CD8-positive, alpha-beta memory T cell (primary cell): ENCODE data around the gene LRRC2. TPM values are rescaled to one million over a fixed set of nuclear protein-coding genes. Genes with fewer than 3 reads are reported as not detected.
"Not testable (repeated sequence)": the region's sequence is repeated elsewhere in the genome, so short reads cannot be mapped to it uniquely, and the experiment has no call there.

Experiments used
- CTCF ChIA-PET: fragments of 350-600 bp; sonication (Branson Sonifier 250); formaldehyde crosslinking; loops from one replicate; lab custom pipeline; 2021; ENCODE audit warnings: antibody characterized with exemption; lab: Charles Lee
- POLR2A ChIA-PET: fragments of 350-600 bp; sonication (Branson Sonifier 250); formaldehyde crosslinking; loops from one replicate; lab custom pipeline; 2021; ENCODE audit warnings: antibody characterized with exemption; lab: Charles Lee
- DNase-seq, 5 donors: peaks; one replicate each; pipeline versions ENCODE4 v3.0.0 to v3.0.0-alpha.2; 2020 to 2022; ENCODE audit warnings: mixed read lengths in 1 of 5
- H3K27ac ChIP-seq: one replicate; pipeline ENCODE4 v1.7.0; 2013; ENCODE audit warnings: low read depth, mild to moderate bottlenecking, low read length, moderate library complexity
- H3K27me3 ChIP-seq: 2 replicates; pipeline ENCODE4 v1.7.0; 2013; ENCODE audit warnings: low read length, mild to moderate bottlenecking; ENCODE audit not compliant: insufficient read depth, poor library complexity, severe bottlenecking
- H3K36me3 ChIP-seq: 2 replicates; pipeline ENCODE4 v1.7.0; 2013; ENCODE audit warnings: mild to moderate bottlenecking, low read length, moderate library complexity; ENCODE audit not compliant: insufficient read depth
- H3K4me1 ChIP-seq: 2 replicates; pipeline ENCODE4 v1.7.0; 2013; ENCODE audit warnings: mild to moderate bottlenecking, low read length, moderate library complexity; ENCODE audit not compliant: insufficient read depth
- H3K4me3 ChIP-seq: 2 replicates; pipeline ENCODE4 v1.7.0; 2013; ENCODE audit warnings: mild to moderate bottlenecking, low read length
- H3K9me3 ChIP-seq: 2 replicates; pipeline ENCODE4 v1.7.0; 2013; ENCODE audit warnings: mild to moderate bottlenecking, low read length
- H3K27ac Mint-ChIP-seq, 8 donors: one replicate each; pipeline ENCODE4 v1.8.0; 2020 to 2021; ENCODE audit warnings: mixed read lengths in 8 of 8, mild to moderate bottlenecking in 6 of 8, inconsistent platforms in 3 of 8, moderate library complexity in 3 of 8
- H3K27me3 Mint-ChIP-seq, 2 donors: one replicate each; pipeline ENCODE4 v1.8.0; 2020 to 2021; ENCODE audit warnings: mixed read lengths in 2 of 2, mild to moderate bottlenecking in 1 of 2, moderate library complexity in 1 of 2
- H3K36me3 Mint-ChIP-seq, 3 donors: one replicate each; pipeline ENCODE4 v1.8.0; 2020 to 2021; ENCODE audit warnings: mixed read lengths in 3 of 3, inconsistent platforms in 1 of 3, mild to moderate bottlenecking in 1 of 3
- H3K4me1 Mint-ChIP-seq, 3 donors: one replicate each; pipeline ENCODE4 v1.8.0; 2020 to 2021; ENCODE audit warnings: mixed read lengths in 3 of 3, inconsistent platforms in 1 of 3, mild to moderate bottlenecking in 1 of 3
- H3K4me3 Mint-ChIP-seq, 7 donors: one replicate each; pipeline ENCODE4 v1.8.0; 2020 to 2021; ENCODE audit warnings: mixed read lengths in 7 of 7, mild to moderate bottlenecking in 6 of 7, moderate library complexity in 4 of 7, inconsistent platforms in 2 of 7
- H3K9me3 Mint-ChIP-seq, 5 donors: one replicate each; pipeline ENCODE4 v1.8.0; 2020 to 2022; ENCODE audit warnings: mixed read lengths in 5 of 5, mild to moderate bottlenecking in 3 of 5, moderate library complexity in 2 of 5, inconsistent platforms in 1 of 5
- polyA plus RNA-seq: library from polyadenylated mRNA; unstranded; fragments of 300-500 nt; fragmentation: Illumina TruSeq; gene quantifications from one replicate; pipeline ENCODE4 v1.2.3, GENCODE V29; 2021
- total RNA-seq, 2 experiments: library from RNA; stranded (reverse); gene quantifications; one replicate each; pipeline ENCODE4 v1.2.3, GENCODE V29; 2021

LRRC2 gene
- total and polyA plus RNA-seq, 3 experiments from 2014 or later: 0.04 TPM; not detected in 1

DNA sequence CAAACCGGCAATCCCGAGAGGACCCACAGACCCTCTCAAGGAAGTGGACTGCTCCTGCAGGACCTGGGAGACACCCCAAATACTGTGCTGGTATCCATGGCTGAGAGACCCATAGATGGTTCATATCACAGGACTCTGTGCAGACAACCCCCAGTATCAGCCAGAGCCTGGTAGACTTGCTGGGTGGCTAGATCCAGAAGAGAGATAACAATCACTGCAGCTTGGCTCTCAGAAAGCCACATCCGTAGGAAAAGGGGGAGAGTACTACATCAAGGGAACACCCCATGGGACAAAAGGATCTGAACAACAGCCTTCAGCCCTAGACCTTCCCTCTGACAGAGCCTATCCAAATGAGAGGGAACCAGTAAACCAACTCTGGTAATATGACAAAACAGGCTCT, 21.2 kb upstream of the LRRC2 start:
- CTCF ChIA-PET: interaction anchor here (1.3 kb wide), 1 partner anchor 11 kb away, joined by 3 read pairs; no protein-coding TSS in a partner anchor
- H3K36me3 Mint-ChIP-seq, H3K9me3 ChIP-seq, H3K4me3 Mint-ChIP-seq, H3K4me1 Mint-ChIP-seq, H3K36me3 ChIP-seq, H3K27me3 ChIP-seq, POLR2A ChIA-PET, H3K27ac ChIP-seq, DNase-seq, H3K27ac Mint-ChIP-seq, H3K9me3 Mint-ChIP-seq, H3K4me3 ChIP-seq, H3K4me1 ChIP-seq: not testable (repeated sequence)
- H3K27me3 Mint-ChIP-seq: peaks cover 8 to 29% of the 10 kb centered on the region in 2 donors

DNA sequence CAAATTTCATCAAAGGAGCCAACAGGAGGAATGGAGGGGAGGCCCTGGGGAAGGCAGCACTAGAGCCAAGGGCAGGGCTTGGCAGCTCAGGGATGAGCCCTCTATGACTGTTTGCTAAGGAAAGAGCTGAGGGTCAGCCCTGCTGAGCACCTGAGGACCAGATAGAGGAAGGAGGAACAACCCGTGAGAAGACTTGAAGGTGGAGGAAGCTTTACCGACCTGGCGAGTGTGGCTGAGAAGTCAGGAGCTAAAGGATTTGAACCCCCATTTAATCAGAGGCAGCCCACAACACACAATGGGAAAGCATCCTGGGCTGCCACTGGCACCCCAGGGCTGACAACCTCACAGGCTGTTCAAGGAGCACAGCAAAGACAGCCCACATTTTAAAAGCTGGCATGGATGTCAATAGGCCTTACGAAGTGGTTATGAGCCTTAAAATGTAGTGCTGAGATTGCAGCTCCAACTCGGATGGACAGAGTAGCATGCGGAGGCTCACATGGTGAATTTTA, 20.7 kb upstream of the LRRC2 start:
- no peak overlapping the region for H3K27ac Mint-ChIP-seq
- Histone ChIP-seq H3K4me3 (no peak overlapping the region), H3K27ac (no peak overlapping the region), H3K36me3 (no peaks in the 10 kb centered on the region), H3K27me3 (no peaks in the 10 kb centered on the region), H3K4me1 (no peaks in the 10 kb centered on the region), H3K9me3 (no peaks in the 10 kb centered on the region)
- no peak for DNase-seq
- H3K4me1 Mint-ChIP-seq: no peaks in the 10 kb centered on the region
- POLR2A ChIA-PET: no interaction called here
- H3K36me3 Mint-ChIP-seq: peaks cover 0 to 5% (median 1%) of the 10 kb centered on the region in 3 donors
- no peak overlapping the region for H3K4me3 Mint-ChIP-seq
- H3K9me3 Mint-ChIP-seq: no peaks in the 10 kb centered on the region
- CTCF ChIA-PET: interaction anchor here (1.1 to 1.3 kb wide), 2 partner anchors 12 to 28 kb away, joined by 3 read pairs; no protein-coding TSS in a partner anchor
- H3K27me3 Mint-ChIP-seq: peaks cover 8 to 28% of the 10 kb centered on the region in 2 donors

DNA sequence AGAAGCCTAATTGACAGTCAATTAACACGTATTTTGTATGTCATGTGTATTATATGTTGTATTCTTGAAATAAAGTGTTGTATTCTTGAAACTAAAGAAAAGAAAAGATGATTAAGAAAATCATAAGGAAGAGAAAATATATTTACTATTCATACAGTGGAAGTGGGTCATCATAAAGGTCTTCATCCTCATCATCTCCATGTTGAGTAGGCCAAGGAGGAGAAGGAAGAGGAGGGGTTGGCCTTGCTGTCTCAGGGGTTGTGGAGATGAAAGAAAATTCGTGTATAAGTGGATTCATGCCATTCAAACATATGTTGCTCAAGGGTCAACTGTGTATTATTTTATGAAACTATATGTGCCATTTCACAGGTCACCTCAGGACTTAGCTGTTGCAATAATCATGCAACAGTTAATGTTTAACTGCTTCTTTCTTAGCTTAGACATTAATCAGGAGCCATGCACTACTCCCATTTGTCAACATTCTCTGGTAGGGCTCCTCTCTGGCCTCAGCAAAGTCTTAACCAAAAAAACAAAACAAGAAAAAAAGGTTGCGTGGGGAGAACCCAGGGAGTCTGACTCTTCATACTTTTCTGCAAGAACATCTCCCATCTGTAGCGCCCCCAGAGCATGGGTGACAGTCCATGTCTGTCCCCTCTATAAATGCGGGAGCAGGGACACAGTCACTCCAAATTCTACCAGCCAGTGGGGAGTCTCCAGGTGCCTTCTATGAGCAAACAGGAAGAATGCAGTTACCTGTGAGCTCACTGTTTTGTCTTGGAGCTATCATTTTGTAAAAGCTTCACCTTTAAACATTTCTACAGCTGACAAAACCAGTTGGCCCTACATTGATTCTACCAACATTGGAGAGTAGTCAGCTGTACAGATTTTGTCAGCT, 19.9 kb upstream of the LRRC2 start:
- peaks cover 0 to 1% (median 0%) of the 10 kb centered on the region in 3 donors for H3K36me3 Mint-ChIP-seq
- no peaks in the 10 kb centered on the region for H3K4me1 Mint-ChIP-seq
- H3K4me3 ChIP-seq: no peak overlapping the region
- no peaks in the 10 kb centered on the region for H3K9me3 ChIP-seq
- no peaks in the 10 kb centered on the region for H3K36me3 ChIP-seq
- CTCF ChIA-PET: interaction anchor here (1.1 to 1.3 kb wide), 2 partner anchors 12 to 27 kb away, joined by 3 read pairs; no protein-coding TSS in a partner anchor
- H3K27ac ChIP-seq: no peak overlapping the region
- no peak overlapping the region for H3K27ac Mint-ChIP-seq
- H3K27me3 ChIP-seq: no peaks in the 10 kb centered on the region
- H3K4me1 ChIP-seq: no peaks in the 10 kb centered on the region
- POLR2A ChIA-PET: no interaction called here
- no peak overlapping the region for H3K4me3 Mint-ChIP-seq
- DNase-seq: no peak
- H3K27me3 Mint-ChIP-seq: peaks cover 7 to 22% of the 10 kb centered on the region in 2 donors
- H3K9me3 Mint-ChIP-seq: no peaks in the 10 kb centered on the region

DNA sequence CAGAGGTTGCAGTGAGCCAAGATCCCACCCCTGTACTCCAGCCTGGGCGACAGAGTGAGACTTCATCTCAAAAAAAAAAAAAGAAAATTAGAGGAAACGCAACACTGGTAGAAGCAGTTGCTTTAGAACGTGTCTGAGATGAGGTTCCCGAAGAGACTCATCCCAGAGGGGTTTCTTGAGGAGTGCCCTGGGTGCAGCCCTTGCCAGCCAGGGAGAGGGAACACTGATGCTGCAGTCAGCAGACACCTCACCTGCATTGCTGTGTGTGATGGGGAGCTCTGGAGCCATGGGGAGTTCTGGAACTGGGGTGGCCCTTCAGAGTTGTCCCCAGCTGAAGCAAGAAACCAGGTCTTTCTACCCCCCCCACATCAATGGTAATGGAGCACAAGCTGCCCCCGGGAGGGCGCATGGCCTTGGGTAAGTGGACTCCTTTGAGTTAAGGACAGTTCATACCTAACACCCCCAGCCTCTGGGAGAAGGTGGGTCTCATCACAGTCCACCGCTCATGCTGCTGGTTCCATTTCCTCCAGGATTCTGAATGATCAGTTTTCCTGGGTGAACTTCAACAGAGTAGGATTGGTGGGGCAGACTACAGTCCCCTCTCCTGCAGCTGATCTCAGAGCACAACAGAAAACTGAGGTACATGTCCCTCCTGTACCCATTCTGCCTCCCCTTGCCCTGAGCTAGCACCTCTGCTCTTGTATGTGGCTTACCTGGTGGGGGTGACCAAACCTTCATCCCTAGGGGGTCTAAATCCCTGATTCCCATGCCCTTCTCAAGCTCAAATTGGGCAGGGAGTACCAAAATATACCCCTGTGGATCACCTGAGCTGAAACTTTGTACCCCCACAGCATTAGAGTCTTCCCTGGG, 18.7 kb upstream of the LRRC2 start:
- POLR2A ChIA-PET: no interaction called here

DNA sequence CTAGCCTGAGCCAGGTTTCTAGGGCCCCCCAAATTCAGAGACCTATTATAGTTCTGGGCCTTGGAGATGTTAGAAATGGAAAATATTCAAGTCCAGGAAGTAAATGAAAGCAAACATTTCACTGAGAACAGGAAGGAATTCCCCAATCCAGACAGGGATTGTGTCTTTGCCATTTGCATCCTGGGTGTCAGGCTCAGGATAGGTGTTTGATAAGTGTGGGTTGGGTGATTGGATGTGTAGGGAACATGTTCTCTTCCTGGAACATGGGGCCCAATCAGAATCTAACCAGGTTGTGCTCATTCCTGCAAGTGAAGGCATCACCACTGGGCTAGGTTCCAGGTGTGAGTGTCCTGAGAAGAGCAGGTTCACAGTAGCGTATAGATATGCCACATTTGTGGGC, 14.6 kb upstream of the LRRC2 start:
- ChIA-PET POLR2A (no interaction called here), CTCF (no interaction called here)
- Mint-ChIP-seq H3K4me3 (no peak overlapping the region), H3K27me3 (peaks cover 3 to 23% of the 10 kb centered on the region in 2 donors), H3K4me1 (peaks cover 3 to 9% (median 7%) of the 10 kb centered on the region in 3 donors), H3K27ac (no peak overlapping the region), H3K36me3 (peaks cover 0 to 1% (median 0%) of the 10 kb centered on the region in 3 donors), H3K9me3 (no peaks in the 10 kb centered on the region)
- H3K27me3 ChIP-seq: no peaks in the 10 kb centered on the region
- H3K36me3 ChIP-seq: no peaks in the 10 kb centered on the region
- no peak for DNase-seq
- peaks cover 4% of the 10 kb centered on the region for H3K4me1 ChIP-seq
- H3K27ac ChIP-seq: no peak overlapping the region
- no peaks in the 10 kb centered on the region for H3K9me3 ChIP-seq
- H3K4me3 ChIP-seq: no peak overlapping the region

More for the DNA sequence above, 18.7 kb upstream of the LRRC2 start:
- Mint-ChIP-seq H3K4me3 (no peak overlapping the region), H3K4me1 (no peaks in the 10 kb centered on the region), H3K9me3 (no peaks in the 10 kb centered on the region), H3K36me3 (peaks cover 0 to 1% (median 0%) of the 10 kb centered on the region in 3 donors), H3K27me3 (peaks cover 3 to 25% of the 10 kb centered on the region in 2 donors), H3K27ac (no peak overlapping the region)
- Histone ChIP-seq H3K27me3 (no peaks in the 10 kb centered on the region), H3K4me3 (no peak overlapping the region), H3K4me1 (no peaks in the 10 kb centered on the region), H3K9me3 (no peaks in the 10 kb centered on the region), H3K36me3 (no peaks in the 10 kb centered on the region), H3K27ac (no peak overlapping the region)
- CTCF ChIA-PET: no interaction called here
- DNase-seq: no peak

DNA sequence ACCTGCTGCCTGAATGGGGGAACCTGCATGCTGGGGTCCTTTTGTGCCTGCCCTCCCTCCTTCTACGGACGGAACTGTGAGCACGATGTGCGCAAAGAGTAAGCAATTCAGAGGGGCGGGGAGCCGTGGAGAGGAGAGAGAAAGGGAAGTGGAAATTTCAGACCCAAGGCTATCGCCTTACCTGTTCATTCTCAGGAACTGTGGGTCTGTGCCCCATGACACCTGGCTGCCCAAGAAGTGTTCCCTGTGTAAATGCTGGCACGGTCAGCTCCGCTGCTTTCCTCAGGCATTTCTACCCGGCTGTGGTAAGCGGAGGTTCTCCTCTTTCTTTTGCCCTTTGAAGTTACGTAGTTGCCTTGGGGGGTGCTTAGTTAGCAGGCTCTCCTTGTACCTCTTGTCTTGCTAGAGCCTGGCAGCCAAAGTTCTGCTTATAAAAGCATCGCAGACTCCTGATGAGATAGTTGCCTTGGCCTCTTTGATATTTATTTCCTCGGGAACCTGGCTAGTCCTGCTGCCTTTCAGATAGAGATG, 13.7 kb upstream of the LRRC2 start:
- no peak overlapping the region for H3K4me3 ChIP-seq
- no peaks in the 10 kb centered on the region for H3K9me3 ChIP-seq
- H3K4me1 Mint-ChIP-seq: peaks cover 3 to 9% (median 7%) of the 10 kb centered on the region in 3 donors
- peaks cover 5 to 22% of the 10 kb centered on the region in 2 donors for H3K27me3 Mint-ChIP-seq
- DNase-seq: no peak
- peaks cover 4% of the 10 kb centered on the region for H3K4me1 ChIP-seq
- ChIA-PET POLR2A (no interaction called here), CTCF (no interaction called here)
- no peaks in the 10 kb centered on the region for H3K36me3 ChIP-seq
- H3K36me3 Mint-ChIP-seq: no peaks in the 10 kb centered on the region
- H3K9me3 Mint-ChIP-seq: no peaks in the 10 kb centered on the region
- H3K27me3 ChIP-seq: no peaks in the 10 kb centered on the region
- H3K27ac Mint-ChIP-seq: no peak overlapping the region
- H3K4me3 Mint-ChIP-seq: no peak overlapping the region
- H3K27ac ChIP-seq: no peak overlapping the region

DNA sequence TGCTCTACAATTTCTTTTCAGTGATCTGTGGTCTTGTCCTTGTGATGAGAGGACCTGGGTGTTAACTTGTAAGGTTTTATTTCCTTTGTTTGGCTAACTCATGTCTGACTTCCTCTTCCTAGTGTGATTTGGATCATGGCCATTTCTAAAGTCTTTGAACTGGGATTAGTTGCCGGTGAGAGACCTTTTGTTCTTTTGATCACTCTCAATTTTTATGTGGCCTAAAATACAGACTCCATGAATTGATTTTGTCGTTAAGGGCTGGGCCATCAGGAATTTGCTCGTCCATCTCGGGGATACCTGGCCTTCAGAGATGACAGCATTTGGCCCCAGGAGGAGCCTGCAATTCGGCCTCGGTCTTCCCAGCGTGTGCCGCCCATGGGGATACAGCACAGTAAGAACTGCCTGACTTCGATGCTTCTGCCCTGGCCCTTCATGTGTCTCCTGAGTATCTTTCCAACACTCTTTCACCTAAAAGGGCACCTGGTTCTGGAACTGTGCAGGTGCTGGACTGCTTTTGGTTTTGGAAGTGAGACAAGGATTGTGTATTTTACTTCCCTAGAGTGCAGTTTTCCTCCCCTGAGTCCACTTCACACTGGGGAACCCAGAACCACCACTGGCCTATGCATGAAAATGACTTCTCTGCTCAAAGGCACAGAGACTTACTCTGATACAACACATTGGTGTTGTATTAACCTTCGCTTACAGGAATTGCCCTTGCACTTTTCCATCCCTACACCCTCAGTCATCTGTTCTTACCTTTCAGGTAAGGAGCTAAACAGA, 13.1 kb upstream of the LRRC2 start:
- ChIA-PET POLR2A (no interaction called here), CTCF (no interaction called here)
- H3K4me3 ChIP-seq: no peak overlapping the region

More for the DNA sequence above, 13.1 kb upstream of the LRRC2 start:
- Mint-ChIP-seq H3K27ac (no peak overlapping the region), H3K36me3 (no peaks in the 10 kb centered on the region), H3K4me1 (peaks cover 3 to 9% (median 7%) of the 10 kb centered on the region in 3 donors), H3K9me3 (no peaks in the 10 kb centered on the region), H3K27me3 (peaks cover 5 to 22% of the 10 kb centered on the region in 2 donors), H3K4me3 (no peak overlapping the region)
- H3K4me1 ChIP-seq: peaks cover 4% of the 10 kb centered on the region
- DNase-seq: no peak
- no peak overlapping the region for H3K27ac ChIP-seq
- H3K9me3 ChIP-seq: no peaks in the 10 kb centered on the region
- no peaks in the 10 kb centered on the region for H3K27me3 ChIP-seq
- H3K36me3 ChIP-seq: no peaks in the 10 kb centered on the region
